BE2C (cell line): ENCODE measurements around the gene DDX21.
"Not testable (repeated sequence)": the region's sequence is repeated elsewhere in the genome, so short reads cannot be mapped to it uniquely, and the experiment has no call there.

Experiments used
- DNase-seq: peaks from one replicate; pipeline ENCODE4 v3.0.0-alpha.2; 2020
- H3K27me3 ChIP-seq: fragments of 250-450 bp; sonication (Bioruptor Pico); 2 replicates; pipeline ENCODE4 v1.5.1; 2020; ENCODE audit warnings: mild to moderate bottlenecking
- H3K36me3 ChIP-seq: fragments of 250-450 bp; sonication (Bioruptor Pico); 2 replicates; pipeline ENCODE4 v1.5.1; 2020; ENCODE audit warnings: mild to moderate bottlenecking
- H3K4me1 ChIP-seq: fragments of 250-450 bp; sonication (Bioruptor Pico); 2 replicates; pipeline ENCODE4 v1.5.1; 2020
- H3K4me3 ChIP-seq: 2 replicates; pipeline ENCODE4 v1.5.1; 2011; ENCODE audit warnings: low read depth, low read length
- H3K9me3 ChIP-seq: fragments of 250-450 bp; sonication (Bioruptor Pico); 2 replicates; pipeline ENCODE4 v1.5.1; 2020
- CTCF ChIP-seq: IDR thresholded peaks from 2 replicates; pipeline ENCODE4 v1.5.1; 2012; ENCODE audit warnings: mild to moderate bottlenecking, low read depth, low read length

Gene DDX21

GRCh38 chr10:68938884-68939283 is 17.1 kb upstream of the DDX21 start:
- H3K4me1 ChIP-seq, result no peaks in the 10 kb centered on the region
- H3K4me3 ChIP-seq, result no peak overlapping the region
- DNase-seq, result no peak
- H3K36me3 ChIP-seq, result peaks cover 47% of the 10 kb centered on the region
- H3K27me3 ChIP-seq, result no peaks in the 10 kb centered on the region
- no peak for TF ChIP-seq CTCF
- H3K9me3 ChIP-seq, result no peaks in the 10 kb centered on the region

- not testable (repeated sequence) for H3K9me3 ChIP-seq, H3K4me3 ChIP-seq, H3K27me3 ChIP-seq, H3K4me1 ChIP-seq, DNase-seq
- peaks cover 41% of the 10 kb centered on the region for H3K36me3 ChIP-seq
Measured at GRCh38 chr10:68940917-68941316, 15.1 kb upstream of the DDX21 start.

GRCh38 chr10:68950598-68950997 is 5.4 kb upstream of the DDX21 start:
- Histone ChIP-seq H3K4me3 (no peak overlapping the region), H3K36me3 (peaks cover 25% of the 10 kb centered on the region), H3K27me3 (no peaks in the 10 kb centered on the region), H3K9me3 (no peaks in the 10 kb centered on the region), H3K4me1 (no peaks in the 10 kb centered on the region)
- TF ChIP-seq CTCF, result no peak
- no peak for DNase-seq

GRCh38 chr10:68954904-68955303 is 1.1 kb upstream of the DDX21 start:
- no peaks in the 10 kb centered on the region for H3K27me3 ChIP-seq
- H3K9me3 ChIP-seq, result no peaks in the 10 kb centered on the region
- no peaks in the 10 kb centered on the region for H3K4me1 ChIP-seq
- TF ChIP-seq CTCF, result no peak
- H3K4me3 ChIP-seq, result peak overlapping the region; percentile 96
- no peak for DNase-seq
- H3K36me3 ChIP-seq, result peaks cover 30% of the 10 kb centered on the region

GRCh38 chr10:68955355-68955831 is 577 bp upstream of the DDX21 start:
- Histone ChIP-seq H3K9me3 (no peaks in the 10 kb centered on the region), H3K4me1 (no peaks in the 10 kb centered on the region), H3K4me3 (peak overlapping the region; percentile 96), H3K36me3 (peaks cover 33% of the 10 kb centered on the region), H3K27me3 (no peaks in the 10 kb centered on the region)
- DNase-seq, result peak; percentile 23
- TF ChIP-seq CTCF, result no peak

- no peaks in the 10 kb centered on the region for H3K4me1 ChIP-seq
- no peaks in the 10 kb centered on the region for H3K9me3 ChIP-seq
- DNase-seq, result no peak
- H3K4me3 ChIP-seq, result peak overlapping the region; percentile 96
- no peaks in the 10 kb centered on the region for H3K27me3 ChIP-seq
- TF ChIP-seq CTCF, result no peak
- peaks cover 52% of the 10 kb centered on the region for H3K36me3 ChIP-seq
Measured at GRCh38 chr10:68957284-68957615, 1.3 kb downstream of the DDX21 start.

GRCh38 chr10:68957654-68958053 is 1.7 kb downstream of the DDX21 start:
- peaks cover 56% of the 10 kb centered on the region for H3K36me3 ChIP-seq

More at GRCh38 chr10:68957654-68958053, 1.7 kb downstream of the DDX21 start:
- Histone ChIP-seq H3K27me3 (no peaks in the 10 kb centered on the region), H3K4me3 (peak overlapping the region; percentile 96), H3K9me3 (no peaks in the 10 kb centered on the region), H3K4me1 (no peaks in the 10 kb centered on the region)
- no peak for DNase-seq
- no peak for TF ChIP-seq CTCF
